Esophagus squamous epithelium (tissue), 5 donors: Measurements from ENCODE around the gene SDR42E1. TPM values are rescaled to one million over a fixed set of nuclear protein-coding genes. Genes with fewer than 3 reads are reported as not detected.

Experiments used
- DNase-seq: peaks from one replicate; lab custom pipeline; 2025; lab: John Stamatoyannopoulos, UW
- H3K27ac ChIP-seq, 4 donors: fragments of 200-600 bp; sonication (generic); one replicate each; pipeline ENCODE4 v1.5.1; 2016 to 2019; ENCODE audit warnings: mild to moderate bottlenecking in 1 of 4
- H3K27me3 ChIP-seq, 4 donors: fragments of 200-600 bp; sonication (generic); 1 replicate in 3 of 4; 2 replicates in 1 of 4; pipeline versions ENCODE4 v1.5.1 to v1.6.0; 2017 to 2021; ENCODE audit warnings: antibody characterized with exemption in 1 of 4
- H3K36me3 ChIP-seq, 3 donors: fragments of 200-600 bp; sonication (generic); one replicate each; pipeline ENCODE4 v1.5.1; 2016 to 2019
- H3K4me1 ChIP-seq, 3 donors: fragments of 200-600 bp; sonication (generic); one replicate each; pipeline ENCODE4 v1.5.1; 2017 to 2019
- H3K4me3 ChIP-seq, 4 donors: fragments of 200-600 bp; sonication (generic); 1 replicate in 3 of 4; 2 replicates in 1 of 4; pipeline ENCODE4 v1.5.1; 2016 to 2019; ENCODE audit warnings: mild to moderate bottlenecking in 2 of 4, moderate library complexity in 1 of 4
- H3K9me3 ChIP-seq, 3 donors: fragments of 200-600 bp; sonication (generic); one replicate each; pipeline ENCODE4 v1.5.1; 2016 to 2019
- CTCF ChIP-seq, 6 experiments: fragments of 450-650 bp in 4 of 6; fragments of 200-600 bp in 2 of 6; sonication (generic) in 2 of 6; IDR thresholded peaks; one replicate each; pipeline ENCODE4 v1.5.1; 2016 to 2019; ENCODE audit warnings: antibody characterized with exemption in 6 of 6, mild to moderate bottlenecking in 4 of 6, moderate library complexity in 4 of 6
- POLR2A ChIP-seq, 4 donors: fragments of 450-650 bp; IDR thresholded peaks; one replicate each; pipeline ENCODE4 v1.6.1; 2017; ENCODE audit warnings: antibody characterized with exemption in 4 of 4, mild to moderate bottlenecking in 4 of 4, moderate library complexity in 3 of 4
- WGBS, 2 donors: methylation state at CpG; one replicate each; pipeline ENCODE4 v1.1.5; 2018; 5-methylcytosine and 5-hydroxymethylcytosine counted together
- intact Hi-C: fragments of 100-400 bp; cut with DNase I; formaldehyde crosslinking; loops from one replicate; pipeline ENCODE4 v1.15.0; 2022
- total RNA-seq, 4 donors: library from RNA; depleted of rRNA; stranded (reverse); fragments of >200 nt; gene quantifications; one replicate each; pipeline ENCODE4 v1.1.0, GENCODE V29; 2016
- donor health status: DM: yes; HTN: yes; CAD: no.

The SDR42E1 gene
- total RNA-seq, 4 donors from 2014 or later, result 7.1 to 15.3 (median 12.3) TPM

- Histone ChIP-seq H3K4me3 (no peak overlapping the region), H3K27ac (peak overlapping the region; percentile 50 to 79 (median 72)), H3K9me3 (no peaks in the 10 kb centered on the region), H3K36me3 (no peaks in the 10 kb centered on the region), H3K27me3 (no peaks in the 10 kb centered on the region), H3K4me1 (peaks cover 0 to 39% (median 18%) of the 10 kb centered on the region in 3 donors)
- 32 to 53% methylated on average over 8 of the region's 8 CpGs for WGBS, 2 donors
- intact Hi-C loops, result no loop called here
- no peak for DNase-seq
- TF ChIP-seq POLR2A (IDR thresholded peaks at IDR 0.05), result no peak
- TF ChIP-seq CTCF (IDR thresholded peaks at IDR 0.05), result no peak
Measured at GRCh38 chr16:82055728-82056549, 44.7 kb upstream of the SDR42E1 start.

- peaks cover 0 to 35% (median 17%) of the 10 kb centered on the region in 3 donors for H3K4me1 ChIP-seq
- no peaks in the 10 kb centered on the region for H3K36me3 ChIP-seq
- H3K4me3 ChIP-seq, result no peak overlapping the region
- 91 to 100% methylated on average over 2 to 3 of the region's 3 CpGs for WGBS, 2 donors
- no peak for TF ChIP-seq POLR2A (IDR thresholded peaks at IDR 0.05)
- TF ChIP-seq CTCF (IDR thresholded peaks at IDR 0.05), result no peak
- no peaks in the 10 kb centered on the region for H3K9me3 ChIP-seq
- intact Hi-C loops, result no loop called here
- no peaks in the 10 kb centered on the region for H3K27me3 ChIP-seq
- peak overlapping the region; percentile 50 to 79 (median 72) for H3K27ac ChIP-seq
- DNase-seq, result no peak
Measured at GRCh38 chr16:82055117-82055516, 43.8 kb upstream of the SDR42E1 start.

- H3K27me3 ChIP-seq, result no peaks in the 10 kb centered on the region
- no peak overlapping the region for H3K4me3 ChIP-seq
- TF ChIP-seq CTCF (IDR thresholded peaks at IDR 0.05), result no peak
- TF ChIP-seq POLR2A (IDR thresholded peaks at IDR 0.05), result no peak
- H3K4me1 ChIP-seq, result peaks cover 0 to 43% (median 20%) of the 10 kb centered on the region in 3 donors
- no peaks in the 10 kb centered on the region for H3K9me3 ChIP-seq
- intact Hi-C loops, result no loop called here
- H3K36me3 ChIP-seq, result no peaks in the 10 kb centered on the region
- 82 to 83% methylated on average over 5 of the region's 5 CpGs for WGBS, 2 donors
- DNase-seq, result no peak
- no peak overlapping the region for H3K27ac ChIP-seq
Measured at GRCh38 chr16:82051656-82052055, 40.4 kb upstream of the SDR42E1 start.

- no peaks in the 10 kb centered on the region for H3K9me3 ChIP-seq
- no peak for TF ChIP-seq CTCF (IDR thresholded peaks at IDR 0.05)
- no peak for TF ChIP-seq POLR2A (IDR thresholded peaks at IDR 0.05)
- no peaks in the 10 kb centered on the region for H3K36me3 ChIP-seq
- no peak for DNase-seq
- H3K27me3 ChIP-seq, result no peaks in the 10 kb centered on the region
- intact Hi-C loops, result no loop called here
- no peak overlapping the region for H3K4me3 ChIP-seq
- no peak overlapping the region for H3K27ac ChIP-seq
- peaks cover under 1 to 43% (median 21%) of the 10 kb centered on the region in 3 donors for H3K4me1 ChIP-seq
- 93% methylated on average over 4 of the region's 4 CpGs for WGBS, 2 donors
Measured at GRCh38 chr16:82050909-82051357, 39.7 kb upstream of the SDR42E1 start.

- 59 to 70% methylated on average over 3 of the region's 3 CpGs for WGBS, 2 donors
- Histone ChIP-seq H3K36me3 (no peaks in the 10 kb centered on the region), H3K27me3 (no peaks in the 10 kb centered on the region), H3K27ac (no peak overlapping the region), H3K9me3 (no peaks in the 10 kb centered on the region), H3K4me1 (peaks cover 4 to 43% (median 22%) of the 10 kb centered on the region in 3 donors), H3K4me3 (no peak overlapping the region)
- DNase-seq, result no peak
- no peak for TF ChIP-seq CTCF (IDR thresholded peaks at IDR 0.05)
- TF ChIP-seq POLR2A (IDR thresholded peaks at IDR 0.05), result no peak
- intact Hi-C loops, result no loop called here
Measured at GRCh38 chr16:82050506-82050905, 39.2 kb upstream of the SDR42E1 start.
